HS-5 (cell line): ENCODE data around the gene DPP6.
"Not testable (repeated sequence)": the region's sequence is repeated elsewhere in the genome, so short reads cannot be mapped to it uniquely, and the experiment has no call there.

Source experiments
- DNase-seq: peaks from one replicate; pipeline ENCODE4 v3.0.0-alpha.2; 2012; ENCODE audit warnings: low read depth

Gene DPP6

GRCh38 chr7:154911862-154912455, 859.8 kb downstream of the DPP6 start:
- no peak for DNase-seq

GRCh38 chr7:154912871-154913637, 860.9 kb downstream of the DPP6 start:
- no peak for DNase-seq

- DNase-seq: peak; percentile 4
Observed at GRCh38 chr7:154913638-154914307, 861.6 kb downstream of the DPP6 start.

- DNase-seq: no peak
Observed at GRCh38 chr7:154914308-154914995, 862.3 kb downstream of the DPP6 start.

- no peak for DNase-seq
Observed at GRCh38 chr7:154914996-154915380, 862.8 kb downstream of the DPP6 start.

GRCh38 chr7:154915600-154915999, 863.4 kb downstream of the DPP6 start:
- no peak for DNase-seq

GRCh38 chr7:154916381-154916780, 864.2 kb downstream of the DPP6 start:
- DNase-seq: no peak

- no peak for DNase-seq
Observed at GRCh38 chr7:154916856-154917807, 864.9 kb downstream of the DPP6 start.

GRCh38 chr7:154917808-154918160, 865.6 kb downstream of the DPP6 start:
- DNase-seq: no peak

- no peak for DNase-seq
Observed at GRCh38 chr7:154918266-154918665, 866.1 kb downstream of the DPP6 start.

- no peak for DNase-seq
Observed at GRCh38 chr7:154918741-154919140, 866.5 kb downstream of the DPP6 start.

- no peak for DNase-seq
Observed at GRCh38 chr7:154919344-154920225, 867.4 kb downstream of the DPP6 start.

GRCh38 chr7:154922472-154922871, 870.3 kb downstream of the DPP6 start:
- DNase-seq: not testable (repeated sequence)

- DNase-seq: peak; percentile 53
Observed at GRCh38 chr7:154927624-154928125, 875.5 kb downstream of the DPP6 start.

- DNase-seq: peak; percentile 89
Observed at GRCh38 chr7:154928136-154929005, 876.2 kb downstream of the DPP6 start.

- no peak for DNase-seq
Observed at GRCh38 chr7:154929006-154929726, 877.0 kb downstream of the DPP6 start.

GRCh38 chr7:154931906-154932305, 879.7 kb downstream of the DPP6 start:
- no peak for DNase-seq

- not testable (repeated sequence) for DNase-seq
Observed at GRCh38 chr7:154934353-154934952, 882.3 kb downstream of the DPP6 start.
